ENCODE measurements around the gene RAF1.

GRCh38 chr3:12615266-12615665 is 48.7 kb downstream of the RAF1 start:
- TF ChIP-seq CTCF (IDR thresholded peaks at IDR 0.05 in 4 of 5, conservative IDR thresholded peaks at IDR 0.05 in 1 of 5) (no peak), POLR2A (IDR thresholded peaks at IDR 0.05) (no peak)
